ENCODE results near the gene MAPK10. TPM values are rescaled to one million over a fixed set of nuclear protein-coding genes. Genes with fewer than 3 reads are reported as not detected.

The MAPK10 gene
- total and polyA plus RNA-seq, 2 donors (not counting 3 experiments of a cell fraction or from before 2014, with no cell fraction given), result 0.17 TPM; not detected in 1

DNA sequence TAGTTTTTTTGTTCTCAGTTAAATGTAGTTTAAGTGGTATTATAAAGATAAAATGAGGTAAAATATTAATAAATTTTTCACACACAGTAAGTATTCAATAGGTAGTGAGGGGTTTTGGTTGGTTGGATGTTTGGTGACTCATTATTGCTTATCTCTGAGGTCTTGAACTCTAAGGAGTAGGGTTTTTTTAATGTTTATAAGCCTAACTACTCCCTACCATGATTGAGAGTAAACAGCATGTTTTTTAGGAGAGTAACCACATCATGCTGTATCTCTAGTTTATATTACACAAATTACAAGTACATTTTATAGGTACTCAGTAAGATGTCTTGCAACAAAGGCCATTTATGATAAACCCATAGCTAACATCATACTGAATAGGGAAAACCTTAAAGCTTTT is 181.6 kb downstream of the MAPK10 start:
- FAIRE-seq, result no peak
- dilution Hi-C loops (cut with MboI; ENCODE audit: extremely low pct_ligation_motif_present, low sequenced_read_pairs), result no loop called here
- POLR2A ChIA-PET, result no interaction called here

More for the DNA sequence above, 181.6 kb downstream of the MAPK10 start:
- no peak overlapping the region for H3K27ac ChIP-seq (ENCODE audit: insufficient read depth, low read depth, low read length)
- peaks cover 0 to 11% of the 10 kb centered on the region in 2 experiments for H3K27me3 ChIP-seq (ENCODE audit: control insufficient read depth in 2 of 2, insufficient read depth in 2 of 2, low read length in 2 of 2)
- no peak overlapping the region for H3K4me2 ChIP-seq (ENCODE audit: insufficient read depth, low read length)
- no peak overlapping the region for H3K4me3 ChIP-seq (replicated peaks in 1 of 3; ENCODE audit: insufficient read depth in 1 of 3, low read depth in 1 of 3, low read length in 3 of 3)
- no peaks in the 10 kb centered on the region for H3K9me3 ChIP-seq (replicated peaks; ENCODE audit: control insufficient read depth, insufficient read depth, low read length)
- no peak for TF ChIP-seq FOS (IDR thresholded peaks at IDR 0.05; ENCODE audit: borderline replicate concordance, insufficient read depth, low read length)
- no peak for TF ChIP-seq MYC (IDR thresholded peaks at IDR 0.05; ENCODE audit: low read depth, low read length)
- no peak for TF ChIP-seq CTCF (IDR thresholded peaks at IDR 0.05; ENCODE audit: extremely low read depth in 1 of 2, insufficient read depth in 1 of 2, low read depth in 1 of 2, low read length in 2 of 2)
- TF ChIP-seq, protein P1, sequence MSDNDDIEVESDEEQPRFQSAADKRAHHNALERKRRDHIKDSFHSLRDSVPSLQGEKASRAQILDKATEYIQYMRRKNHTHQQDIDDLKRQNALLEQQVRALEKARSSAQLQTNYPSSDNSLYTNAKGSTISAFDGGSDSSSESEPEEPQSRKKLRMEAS (IDR thresholded peaks at IDR 0.05; ENCODE audit: insufficient read depth, insufficient read length), result no peak
- no peak for TF ChIP-seq GATA2 (IDR thresholded peaks at IDR 0.05; ENCODE audit: insufficient read depth, insufficient read length, low read depth, low read length)
- no peak overlapping the region for H2AFZ ChIP-seq (ENCODE audit: low read depth, low read length)
- H3K36me3 ChIP-seq (ENCODE audit: control insufficient read depth in 2 of 2, extremely low read depth in 1 of 2, insufficient read depth in 2 of 2, low read length in 2 of 2), result no peaks in the 10 kb centered on the region
- intact Hi-C loops (cut with micrococcal nuclease), result no loop called here
- DNase-seq (ENCODE audit: low read depth, low spot score), result no peak
- H3K4me1 ChIP-seq (ENCODE audit: control insufficient read depth, extremely low read depth, insufficient read depth, low read length), result no peaks in the 10 kb centered on the region
- no peaks in the 10 kb centered on the region for H3K9me1 ChIP-seq (replicated peaks; ENCODE audit: control insufficient read depth, extremely low read depth, insufficient read depth, low read length)
- CTCF ChIA-PET, result no interaction called here
- no peaks in the 10 kb centered on the region for H4K20me1 ChIP-seq (replicated peaks; ENCODE audit: control insufficient read depth, extremely low read depth, insufficient read depth, low read length)
- H3K9ac ChIP-seq (replicated peaks; ENCODE audit: extremely low read depth, insufficient read depth, low read length), result no peak overlapping the region
- H3K79me2 ChIP-seq (ENCODE audit: control insufficient read depth, insufficient read depth, low read length), result no peaks in the 10 kb centered on the region
- BruUV-seq (replicated peaks), result no TSS peak

All from endothelial cell of umbilical vein (primary cell).